ENCODE measurements around the gene STARD13. TPM values are rescaled to one million over a fixed set of nuclear protein-coding genes. Genes with fewer than 3 reads are reported as not detected.

The STARD13 gene
- total and polyA plus RNA-seq, 2 donors (not counting 1 experiment from before 2014, with no cell fraction given) = 0.06 to 0.22 TPM

DNA sequence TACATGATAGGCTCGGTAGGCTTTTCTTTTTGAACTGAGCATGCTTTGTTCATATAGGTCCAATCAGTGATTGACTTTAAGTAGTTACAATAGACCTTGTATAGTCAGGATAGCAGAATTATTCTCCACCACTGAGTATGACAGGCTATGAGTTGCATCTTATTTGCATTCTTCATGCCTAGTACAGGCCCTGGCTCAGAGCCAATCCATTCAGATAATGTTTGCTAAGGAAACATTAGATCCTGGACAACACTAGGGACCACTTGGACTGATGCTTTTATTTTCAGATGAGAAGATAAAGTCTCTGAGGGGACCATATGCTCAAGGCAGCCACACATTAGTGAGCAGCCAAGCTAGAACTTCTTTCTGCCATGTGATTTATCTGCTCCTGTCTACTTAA lies 135.4 kb downstream of the STARD13 start:
- Histone ChIP-seq H3K4me1 (ENCODE audit: control insufficient read depth in 2 of 2, insufficient read depth in 2 of 2, low read length in 2 of 2) (no peaks in the 10 kb centered on the region), H3K4me2 (replicated peaks; ENCODE audit: low read depth, low read length, poor library complexity, severe bottlenecking) (no peak overlapping the region), H3K27ac (ENCODE audit: low read length in 2 of 2) (no peak overlapping the region), H3K9me3 (ENCODE audit: control extremely low read depth in 1 of 3, control insufficient read depth in 2 of 3, insufficient read depth in 1 of 3, low read length in 2 of 3) (peaks cover 0 to 4% (median 2%) of the 10 kb centered on the region in 3 donors), H3K9ac (ENCODE audit: low read length) (no peak overlapping the region), H3K36me3 (replicated peaks in 1 of 2; ENCODE audit: control extremely low read depth in 1 of 2, control insufficient read depth in 1 of 2, extremely low read depth in 1 of 2, insufficient read depth in 2 of 2, low read length in 1 of 2) (no peaks in the 10 kb centered on the region), H3K4me3 (ENCODE audit: control extremely low read depth in 1 of 5, extremely low read depth in 1 of 5, insufficient read depth in 1 of 5, low read depth in 2 of 5, low read length in 4 of 5) (no peak overlapping the region), H4K20me1 (ENCODE audit: control insufficient read depth, insufficient read depth, low read length, poor library complexity, severe bottlenecking) (no peaks in the 10 kb centered on the region), H3K79me2 (ENCODE audit: control insufficient read depth, insufficient read depth, low read length) (no peaks in the 10 kb centered on the region), H2AFZ (ENCODE audit: insufficient read depth, low read depth, low read length, poor library complexity, severe bottlenecking) (no peak overlapping the region), H3K27me3 (replicated peaks in 1 of 4; ENCODE audit: control extremely low read depth in 1 of 4, control insufficient read depth in 3 of 4, insufficient read depth in 4 of 4, low read length in 3 of 4) (no peaks in the 10 kb centered on the region)
- no CpG with 5 or more reads among the region's 1 CpG for WGBS (ENCODE audit: insufficient coverage)
- no peak for DNase-seq
- intact Hi-C loops (cut with micrococcal nuclease) = no loop called here
- Mint-ChIP-seq H3K9me3 (ENCODE audit: insufficient read depth) (no peaks in the 10 kb centered on the region), H3K4me3 (no peak overlapping the region), H3K27me3 (peaks cover 10% of the 10 kb centered on the region), H3K4me1 (peaks cover 3% of the 10 kb centered on the region), H3K27ac (no peak overlapping the region)
- ChIA-PET POLR2A (no interaction called here), CTCF (no interaction called here)
- no peak for ATAC-seq (ENCODE audit: low read depth)
- TF ChIP-seq EZH2 (IDR thresholded peaks at IDR 0.05; ENCODE audit: borderline replicate concordance, insufficient read depth, low read depth, low read length, poor library complexity, severe bottlenecking) = no peak

DNA sequence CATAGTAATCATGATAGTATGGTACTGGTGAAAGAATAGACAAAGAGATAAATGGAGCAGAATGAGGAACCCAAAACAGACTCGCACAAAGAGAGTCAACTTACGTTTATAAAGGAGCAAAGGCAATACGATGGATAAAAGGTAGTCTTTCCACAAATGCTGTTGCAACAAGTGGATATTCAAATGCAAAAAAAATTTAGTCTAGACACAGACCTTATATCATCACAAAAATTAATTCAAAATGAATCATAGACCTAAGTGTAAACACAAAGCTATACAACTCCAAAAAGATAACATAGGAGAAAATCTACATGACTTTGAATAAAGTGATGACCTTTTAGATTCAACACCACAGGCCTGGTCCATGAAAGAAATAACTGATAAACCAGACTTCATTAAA lies 137.7 kb downstream of the STARD13 start:
- peaks cover 0 to 4% (median 2%) of the 10 kb centered on the region in 3 donors for H3K9me3 ChIP-seq (ENCODE audit: control extremely low read depth in 1 of 3, control insufficient read depth in 2 of 3, insufficient read depth in 1 of 3, low read length in 2 of 3)
- H2AFZ ChIP-seq (ENCODE audit: insufficient read depth, low read depth, low read length, poor library complexity, severe bottlenecking) = no peak overlapping the region
- no peak overlapping the region for H3K9ac ChIP-seq (ENCODE audit: low read length)
- H4K20me1 ChIP-seq (ENCODE audit: control insufficient read depth, insufficient read depth, low read length, poor library complexity, severe bottlenecking) = no peaks in the 10 kb centered on the region
- no peak overlapping the region for H3K4me2 ChIP-seq (replicated peaks; ENCODE audit: low read depth, low read length, poor library complexity, severe bottlenecking)
- POLR2A ChIA-PET = no interaction called here
- no peaks in the 10 kb centered on the region for H3K79me2 ChIP-seq (ENCODE audit: control insufficient read depth, insufficient read depth, low read length)
- CTCF ChIA-PET = no interaction called here
- ATAC-seq (ENCODE audit: low read depth) (no peak), DNase-seq (no peak)
- TF ChIP-seq, protein P1, sequence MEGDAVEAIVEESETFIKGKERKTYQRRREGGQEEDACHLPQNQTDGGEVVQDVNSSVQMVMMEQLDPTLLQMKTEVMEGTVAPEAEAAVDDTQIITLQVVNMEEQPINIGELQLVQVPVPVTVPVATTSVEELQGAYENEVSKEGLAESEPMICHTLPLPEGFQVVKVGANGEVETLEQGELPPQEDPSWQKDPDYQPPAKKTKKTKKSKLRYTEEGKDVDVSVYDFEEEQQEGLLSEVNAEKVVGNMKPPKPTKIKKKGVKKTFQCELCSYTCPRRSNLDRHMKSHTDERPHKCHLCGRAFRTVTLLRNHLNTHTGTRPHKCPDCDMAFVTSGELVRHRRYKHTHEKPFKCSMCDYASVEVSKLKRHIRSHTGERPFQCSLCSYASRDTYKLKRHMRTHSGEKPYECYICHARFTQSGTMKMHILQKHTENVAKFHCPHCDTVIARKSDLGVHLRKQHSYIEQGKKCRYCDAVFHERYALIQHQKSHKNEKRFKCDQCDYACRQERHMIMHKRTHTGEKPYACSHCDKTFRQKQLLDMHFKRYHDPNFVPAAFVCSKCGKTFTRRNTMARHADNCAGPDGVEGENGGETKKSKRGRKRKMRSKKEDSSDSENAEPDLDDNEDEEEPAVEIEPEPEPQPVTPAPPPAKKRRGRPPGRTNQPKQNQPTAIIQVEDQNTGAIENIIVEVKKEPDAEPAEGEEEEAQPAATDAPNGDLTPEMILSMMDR (IDR thresholded peaks at IDR 0.05) = no peak
- no peak for TF ChIP-seq EZH2 (IDR thresholded peaks at IDR 0.05; ENCODE audit: borderline replicate concordance, insufficient read depth, low read depth, low read length, poor library complexity, severe bottlenecking)
- peaks cover 3% of the 10 kb centered on the region for H3K4me1 Mint-ChIP-seq
- WGBS (ENCODE audit: insufficient coverage) = no CpG with 5 or more reads among the region's 3 CpGs
- H3K4me1 ChIP-seq (ENCODE audit: control insufficient read depth in 2 of 2, insufficient read depth in 2 of 2, low read length in 2 of 2) = no peaks in the 10 kb centered on the region
- peaks cover 11% of the 10 kb centered on the region for H3K27me3 Mint-ChIP-seq
- no peaks in the 10 kb centered on the region for H3K27me3 ChIP-seq (replicated peaks in 1 of 4; ENCODE audit: control extremely low read depth in 1 of 4, control insufficient read depth in 3 of 4, insufficient read depth in 4 of 4, low read length in 3 of 4)
- no peaks in the 10 kb centered on the region for H3K36me3 ChIP-seq (replicated peaks in 1 of 2; ENCODE audit: control extremely low read depth in 1 of 2, control insufficient read depth in 1 of 2, extremely low read depth in 1 of 2, insufficient read depth in 2 of 2, low read length in 1 of 2)
- no peak overlapping the region for H3K4me3 ChIP-seq (ENCODE audit: control extremely low read depth in 1 of 5, extremely low read depth in 1 of 5, insufficient read depth in 1 of 5, low read depth in 2 of 5, low read length in 4 of 5)
- no peak overlapping the region for H3K27ac Mint-ChIP-seq
- intact Hi-C loops (cut with micrococcal nuclease) = no loop called here
- no peak overlapping the region for H3K27ac ChIP-seq (ENCODE audit: low read length in 2 of 2)
- no peaks in the 10 kb centered on the region for H3K9me3 Mint-ChIP-seq (ENCODE audit: insufficient read depth)
- no peak overlapping the region for H3K4me3 Mint-ChIP-seq

Measured in B cell (primary cell).